HCT116 (cell line): Measurements from ENCODE around the gene C1orf21.

ENCODE experiments used
- CBX3 ChIP-seq: IDR thresholded peaks from 2 replicates; pipeline ENCODE4 v1.6.1; 2012; ENCODE audit warnings: low read depth
- CEBPB ChIP-seq: IDR thresholded peaks from 2 replicates; pipeline ENCODE4 v1.6.1; 2012; ENCODE audit warnings: low read depth
- EZH2 ChIP-seq: fragments of 200-600 bp; sonication (generic); IDR thresholded peaks from 2 replicates; pipeline ENCODE4 v1.6.1; 2017; ENCODE audit warnings: antibody characterized with exemption, mixed run types
- EZH2phosphoT487 ChIP-seq: fragments of 200-600 bp; IDR thresholded peaks from 2 replicates; pipeline ENCODE4 v1.6.1; 2018; ENCODE audit warnings: antibody characterized with exemption, borderline replicate concordance
- POLR2A ChIP-seq: IDR thresholded peaks from 2 replicates; pipeline ENCODE4 v1.7.0; 2011; ENCODE audit warnings: borderline replicate concordance; ENCODE audit not compliant: insufficient read depth, insufficient read length; ENCODE audit errors: extremely low read depth
- SIN3A ChIP-seq: IDR thresholded peaks from 2 replicates; pipeline ENCODE4 v1.6.1; 2012; ENCODE audit warnings: low read depth
- SRF ChIP-seq: IDR thresholded peaks from 2 replicates; pipeline ENCODE4 v1.6.1; 2012; ENCODE audit warnings: low read depth
- YY1 ChIP-seq: IDR thresholded peaks from 2 replicates; pipeline ENCODE4 v1.6.1; 2011; ENCODE audit warnings: low read length, low read depth, moderate library complexity, mild to moderate bottlenecking; ENCODE audit not compliant: insufficient replicate concordance; ENCODE audit errors: extremely low read depth
- ZNF274 ChIP-seq: fragments of 200-500 bp; sonication (Bioruptor generic); IDR thresholded peaks from 2 replicates; pipeline ENCODE4 v1.6.1; 2014; ENCODE audit warnings: mild to moderate bottlenecking, low read depth, low read length, inconsistent platforms

GRCh38 chr1:184462155-184462554, 75.3 kb downstream of the C1orf21 start:
- TF ChIP-seq EZH2, result no peak
- TF ChIP-seq EZH2phosphoT487, result no peak
- no peak for TF ChIP-seq CBX3
- TF ChIP-seq SRF, result no peak
- no peak for TF ChIP-seq YY1
- no peak for TF ChIP-seq SIN3A
- no peak for TF ChIP-seq ZNF274
- no peak for TF ChIP-seq POLR2A
- no peak for TF ChIP-seq CEBPB
